Mucosa of gallbladder (tissue), 1 donor: ENCODE measurements around the gene STKLD1. TPM values are rescaled to one million over a fixed set of nuclear protein-coding genes. Genes with fewer than 3 reads are reported as not detected.
"Not testable (repeated sequence)": the region's sequence is repeated elsewhere in the genome, so short reads cannot be mapped to it uniquely, and the experiment has no call there.

Experiments
- DNase-seq: peaks from one replicate; pipeline ENCODE4 v3.0.0-alpha.2; 2020; ENCODE audit warnings: low spot score
- total RNA-seq: library from RNA; stranded (reverse); gene quantifications from one replicate; pipeline ENCODE4 v1.2.1, GENCODE V29; 2021
- donor health status: DM: no; HTN: no; CAD: no.

The STKLD1 gene
- total RNA-seq, 1 donor from 2014 or later = 1.1 TPM

DNA sequence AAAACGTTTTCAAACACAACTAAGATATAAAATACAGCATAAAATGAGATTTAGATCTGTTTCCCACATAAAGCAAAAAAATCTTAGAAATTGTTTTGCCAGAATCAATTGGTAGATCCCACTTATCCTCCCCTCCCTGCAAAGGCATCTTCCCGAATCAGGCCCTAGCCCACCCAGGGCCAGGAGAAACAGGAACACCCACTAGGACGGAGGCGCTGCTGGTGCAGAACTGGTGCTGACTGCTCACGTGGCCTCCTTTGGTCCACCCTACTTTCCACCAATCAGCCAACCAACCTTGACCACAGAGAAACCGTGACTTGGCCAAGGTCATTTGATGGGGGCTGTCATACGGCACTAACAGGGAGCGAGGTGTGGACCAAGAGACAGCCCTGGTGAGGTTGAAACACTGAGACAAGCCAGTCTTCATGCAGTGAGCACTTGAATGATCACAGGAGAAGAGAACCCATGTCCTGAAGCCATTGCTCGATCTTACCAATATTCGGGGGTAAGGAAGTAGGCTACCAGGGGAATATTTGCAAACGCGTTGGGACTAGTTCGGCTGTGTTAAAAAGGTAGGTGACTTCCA lies 14.6 kb upstream of the STKLD1 start:
- no peak for DNase-seq

DNA sequence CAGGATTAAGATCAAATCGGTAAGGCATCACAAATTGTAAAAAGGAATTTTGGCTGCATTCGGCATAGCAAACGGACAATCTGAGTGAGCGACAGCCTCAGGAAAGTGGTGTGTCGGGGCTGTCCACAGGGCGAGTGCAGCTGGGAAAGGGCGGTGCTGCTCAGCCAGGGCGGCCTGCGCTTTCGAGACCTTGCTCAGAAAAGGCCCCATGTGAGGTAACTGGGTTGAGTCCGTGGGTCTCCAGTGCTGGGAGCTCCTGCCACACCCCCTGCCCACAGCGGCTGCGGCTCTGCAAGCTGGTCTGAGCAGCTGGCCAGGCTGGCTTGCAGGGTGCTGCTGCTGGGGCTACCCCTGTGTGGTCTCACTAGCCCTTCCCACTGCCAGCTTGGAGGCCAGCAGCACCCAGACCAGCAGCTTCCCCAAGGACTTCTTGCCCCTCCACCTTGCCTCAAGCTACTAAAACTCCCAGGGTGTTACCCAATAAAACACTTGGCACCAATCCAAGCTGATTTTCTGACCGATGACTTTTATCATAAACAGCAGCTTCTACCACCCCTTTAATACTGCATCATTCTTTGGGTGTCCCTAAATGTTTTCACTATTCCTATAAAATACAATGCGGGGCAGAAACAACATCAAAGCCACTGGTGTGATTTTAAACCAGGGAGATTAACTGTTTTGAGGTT lies 13.7 kb upstream of the STKLD1 start:
- no peak for DNase-seq

DNA sequence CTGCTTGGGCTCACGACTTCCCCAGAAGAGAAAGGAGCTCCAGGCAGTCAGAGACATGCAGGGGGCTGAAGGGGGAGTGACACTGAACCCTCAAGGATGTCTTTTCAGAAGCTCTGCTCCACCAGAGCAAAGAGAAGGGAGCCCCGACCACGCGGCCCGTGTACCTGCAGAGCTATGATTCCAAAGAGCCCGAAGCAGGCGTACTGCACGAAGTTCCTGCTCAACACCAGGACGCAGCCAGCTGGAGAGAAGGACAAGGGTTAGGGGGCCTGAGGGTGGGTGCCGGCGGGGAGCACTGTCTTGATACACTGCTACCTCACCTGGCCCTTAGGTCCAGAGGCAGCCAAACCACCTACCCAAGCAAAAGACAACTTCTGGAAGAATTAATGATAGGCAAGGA lies 9.7 kb upstream of the STKLD1 start:
- no peak for DNase-seq

DNA sequence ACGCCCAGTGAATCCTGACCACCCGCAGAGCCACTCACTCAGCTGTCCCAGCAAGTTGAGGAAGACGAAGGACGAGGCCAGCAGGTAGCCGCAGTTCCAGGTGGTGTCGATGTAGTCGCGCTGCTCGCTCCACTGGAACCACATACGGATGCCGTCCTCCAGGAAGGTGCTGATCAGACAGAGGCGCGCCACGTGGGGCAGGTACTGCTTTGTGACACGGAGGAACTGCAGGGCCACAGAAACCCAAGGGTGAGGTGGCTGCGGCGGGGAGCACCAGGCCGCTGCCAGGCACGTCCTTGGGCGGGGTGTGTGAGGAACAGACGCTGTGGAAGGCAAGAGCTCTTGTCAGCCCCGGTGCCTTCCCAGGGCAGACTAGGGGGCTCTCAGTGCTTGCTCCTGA lies 8.9 kb upstream of the STKLD1 start:
- DNase-seq = no peak

DNA sequence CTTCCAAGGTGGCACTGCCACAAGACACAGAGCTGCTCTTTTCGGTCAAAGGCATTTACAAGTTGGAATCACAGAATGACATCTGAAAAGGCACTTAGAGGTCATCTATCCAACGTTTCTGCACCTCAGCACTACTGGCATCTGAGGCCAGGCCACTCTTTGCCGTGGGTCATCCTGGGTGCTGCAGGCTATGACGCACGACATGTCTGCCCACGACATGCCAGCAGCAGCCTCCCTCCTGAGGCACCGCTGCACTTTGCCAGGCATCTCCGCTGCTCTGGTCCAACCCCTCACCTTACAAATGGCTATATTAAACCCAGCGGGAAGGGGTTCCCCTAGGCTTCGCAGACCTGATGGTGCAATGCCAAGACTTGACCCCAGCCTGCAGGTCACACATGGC lies 8.4 kb upstream of the STKLD1 start:
- no peak for DNase-seq

DNA sequence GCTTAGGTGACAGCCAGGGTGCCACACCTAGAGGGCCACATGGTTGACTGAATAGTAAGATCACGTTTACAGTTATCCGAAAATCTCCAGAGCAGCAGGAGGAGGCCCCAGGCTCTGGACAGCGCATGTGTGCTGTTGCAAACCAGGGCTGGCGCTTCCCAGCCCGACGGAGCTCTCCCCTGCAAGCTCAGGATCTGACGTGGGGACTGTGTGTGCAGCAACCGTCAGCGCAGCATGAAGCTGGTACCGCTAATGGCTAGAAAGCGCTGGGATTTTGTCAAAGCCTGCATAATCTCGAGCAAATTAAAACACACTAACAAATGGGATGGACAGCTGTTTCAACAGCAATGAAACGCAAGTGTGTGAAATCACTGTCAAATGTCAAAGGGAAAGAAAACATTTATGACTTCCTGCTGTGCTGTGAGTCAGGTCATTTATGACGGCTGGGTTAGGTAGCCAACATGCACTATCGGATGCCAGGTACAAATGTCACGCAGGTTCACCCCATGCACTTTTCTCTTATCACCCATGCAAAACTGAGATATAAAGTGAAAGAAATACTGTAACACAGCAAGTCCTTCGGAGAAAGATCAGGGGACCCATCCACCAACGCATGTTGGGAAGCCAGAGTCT lies 7.8 kb upstream of the STKLD1 start:
- DNase-seq = no peak

DNA sequence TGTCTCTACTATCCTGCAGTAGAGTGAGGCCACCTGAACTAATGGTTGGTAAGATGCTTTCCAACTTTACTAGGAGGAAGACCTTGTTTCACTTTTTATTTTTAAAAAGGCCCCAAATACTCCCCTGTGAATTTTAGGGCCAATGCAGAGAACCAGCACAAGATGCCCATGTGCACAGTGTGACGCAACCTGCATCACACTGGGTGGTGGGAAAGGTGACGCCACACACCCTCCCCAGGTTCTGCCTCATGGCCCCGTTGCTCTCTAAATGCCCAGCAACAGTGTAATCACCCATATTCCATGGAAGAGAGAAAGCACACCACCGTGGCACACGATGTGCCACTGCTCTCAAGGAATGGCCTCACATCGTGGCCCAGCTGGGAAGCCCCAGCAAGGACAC lies 6.7 kb upstream of the STKLD1 start:
- DNase-seq = no peak

DNA sequence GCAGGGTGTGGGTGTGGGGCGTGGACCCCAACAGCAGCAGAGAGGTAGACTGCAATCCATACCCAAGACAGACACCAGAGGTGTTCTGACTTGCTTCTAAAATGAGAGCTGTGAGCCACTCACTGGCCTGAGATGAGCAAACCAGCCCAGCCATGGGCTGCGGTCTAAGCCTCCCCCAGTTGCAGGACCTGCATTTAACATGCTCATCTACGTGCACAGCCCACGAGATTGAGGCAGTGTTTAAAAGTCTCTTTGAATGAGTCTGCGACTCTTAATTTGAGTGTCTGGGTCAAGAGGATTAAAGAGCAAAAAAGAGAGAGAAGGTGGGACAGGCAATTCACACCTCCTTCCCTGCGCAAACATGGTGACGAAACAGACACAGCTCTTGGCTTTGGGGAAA lies 6.2 kb upstream of the STKLD1 start:
- DNase-seq = no peak

DNA sequence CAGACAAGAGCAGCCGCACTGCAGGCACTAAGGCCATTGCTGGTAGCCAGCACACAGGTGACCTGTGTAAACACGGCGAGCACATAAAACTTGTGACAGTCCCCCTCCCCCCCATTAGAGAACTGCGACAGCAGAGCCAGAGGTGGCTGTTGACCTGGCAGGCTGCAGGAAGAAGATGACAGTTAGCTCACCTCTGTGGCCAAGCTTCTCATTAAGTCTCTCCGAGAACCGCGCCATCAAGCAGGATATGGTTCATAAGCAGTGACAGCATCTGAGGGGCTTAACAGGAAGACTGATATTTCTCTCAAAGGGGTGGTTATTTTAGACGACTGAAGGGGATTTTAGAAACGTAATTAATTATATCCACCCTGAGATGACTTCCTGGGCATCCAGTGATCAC lies 5.5 kb upstream of the STKLD1 start:
- no peak for DNase-seq

DNA sequence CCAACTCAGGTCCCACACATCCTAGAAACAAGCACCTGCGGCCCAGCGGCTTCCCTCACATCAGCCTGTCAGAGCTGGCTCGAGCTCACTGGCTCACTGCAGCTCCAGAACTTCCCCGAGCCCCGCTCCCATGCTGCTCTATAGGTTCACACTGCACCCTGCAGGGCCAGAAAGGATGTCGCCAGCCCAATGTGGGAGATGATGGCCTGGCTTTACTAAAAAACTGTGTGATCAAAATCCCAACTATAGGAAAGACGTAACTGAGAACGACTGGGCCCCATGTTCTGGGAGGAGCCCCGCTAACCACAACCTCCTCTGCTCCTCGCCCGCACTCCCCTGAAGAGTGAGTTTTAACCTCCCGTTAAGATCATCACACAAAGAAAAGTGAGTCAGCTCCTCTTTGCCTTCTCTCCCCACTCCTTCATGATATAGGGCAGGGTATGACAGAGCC lies 4.9 kb upstream of the STKLD1 start:
- no peak for DNase-seq

DNA sequence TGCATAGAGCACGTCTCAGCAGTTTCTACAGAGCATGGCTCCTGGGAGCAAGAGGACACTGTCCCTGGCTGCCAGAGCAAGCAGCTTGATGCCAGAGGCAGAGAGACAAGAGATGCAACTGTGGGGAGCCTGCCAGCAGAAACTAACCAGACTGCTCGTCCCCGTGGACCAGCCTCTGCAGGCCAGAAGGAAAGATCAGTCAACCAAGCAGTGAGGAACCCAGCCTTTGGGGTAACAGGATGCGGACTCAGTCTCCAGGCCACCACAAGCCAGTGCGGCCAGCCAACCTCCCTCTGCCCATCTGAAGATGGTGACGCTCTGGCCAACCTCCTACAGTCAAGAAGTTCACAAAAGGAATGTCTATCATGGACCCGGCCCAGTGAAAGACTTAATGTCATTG lies 4.0 kb upstream of the STKLD1 start:
- DNase-seq = no peak

DNA sequence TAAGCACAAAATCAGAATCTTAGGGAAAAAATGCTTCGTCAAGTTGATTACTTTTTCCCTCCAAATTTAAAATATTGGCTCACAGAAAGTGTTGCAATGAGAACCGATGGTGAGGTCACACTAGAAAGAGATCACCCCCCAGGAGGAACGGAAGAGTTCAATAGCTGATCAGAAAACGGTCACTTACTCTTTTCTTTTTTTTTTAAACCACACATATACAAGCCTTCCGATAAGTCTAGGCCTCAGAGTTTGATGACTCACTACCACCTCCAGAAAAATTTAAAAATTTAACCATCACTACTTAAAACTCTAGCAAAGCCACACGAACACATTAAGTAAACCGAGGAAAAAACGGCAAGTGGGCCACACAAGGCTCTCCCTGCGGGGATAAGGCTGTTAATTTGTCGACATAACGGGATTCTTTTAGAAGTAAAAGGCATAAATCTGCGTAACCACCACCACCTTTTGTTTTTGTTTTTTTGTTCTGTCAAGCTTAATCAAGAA lies 1.5 kb upstream of the STKLD1 start:
- DNase-seq = no peak

DNA sequence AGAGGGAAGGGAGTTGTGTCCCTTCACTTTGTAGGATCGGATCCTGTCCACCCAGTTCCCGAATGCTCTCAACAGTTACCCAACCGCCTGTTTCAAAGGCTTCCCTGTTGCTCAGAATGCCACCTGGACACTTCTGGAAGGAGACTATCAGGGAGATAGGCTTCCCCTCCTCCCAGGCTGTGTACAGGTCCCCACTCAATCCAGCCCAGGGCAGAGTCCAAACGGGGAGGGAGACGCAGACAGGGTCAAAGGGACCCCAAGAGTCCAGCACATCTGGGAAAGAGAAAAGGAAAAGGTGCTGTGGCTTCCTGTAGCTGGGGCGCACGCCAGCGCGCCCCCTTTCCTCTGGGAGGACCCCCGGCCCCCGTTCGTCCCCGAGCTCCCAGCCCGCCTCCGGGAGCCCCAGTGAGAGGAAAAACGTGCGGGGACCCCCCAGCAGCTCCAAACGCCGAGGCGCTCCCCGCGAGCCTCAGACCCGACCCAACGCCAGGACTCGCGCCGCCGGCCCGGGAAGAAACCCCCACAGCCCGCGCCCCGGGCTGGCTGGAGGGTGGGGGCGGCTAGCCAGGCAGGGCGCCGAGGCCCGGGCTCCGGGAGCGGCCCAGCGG lies 946 bp upstream of the STKLD1 start:
- peak; percentile 27 for DNase-seq

DNA sequence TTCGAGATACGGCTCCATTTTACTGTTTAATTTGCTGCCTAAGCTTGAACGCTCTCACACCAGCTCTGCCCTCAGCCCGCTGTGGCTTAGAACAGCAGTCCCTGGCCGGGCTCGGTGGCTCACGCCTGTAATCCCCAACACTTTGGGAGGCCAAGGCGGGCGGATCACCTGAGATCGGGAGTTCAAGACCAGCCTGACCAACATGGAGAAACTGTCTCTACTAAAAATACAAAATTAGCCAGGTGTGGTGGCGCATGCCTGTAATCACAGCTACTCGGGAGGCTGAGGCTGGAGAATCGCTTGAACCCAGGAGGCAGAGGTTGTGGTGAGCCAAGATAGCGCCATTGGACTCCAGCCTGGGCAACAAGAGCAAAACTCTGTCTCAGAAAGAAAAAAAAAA lies 1.1 kb downstream of the STKLD1 start:
- not testable (repeated sequence) for DNase-seq

DNA sequence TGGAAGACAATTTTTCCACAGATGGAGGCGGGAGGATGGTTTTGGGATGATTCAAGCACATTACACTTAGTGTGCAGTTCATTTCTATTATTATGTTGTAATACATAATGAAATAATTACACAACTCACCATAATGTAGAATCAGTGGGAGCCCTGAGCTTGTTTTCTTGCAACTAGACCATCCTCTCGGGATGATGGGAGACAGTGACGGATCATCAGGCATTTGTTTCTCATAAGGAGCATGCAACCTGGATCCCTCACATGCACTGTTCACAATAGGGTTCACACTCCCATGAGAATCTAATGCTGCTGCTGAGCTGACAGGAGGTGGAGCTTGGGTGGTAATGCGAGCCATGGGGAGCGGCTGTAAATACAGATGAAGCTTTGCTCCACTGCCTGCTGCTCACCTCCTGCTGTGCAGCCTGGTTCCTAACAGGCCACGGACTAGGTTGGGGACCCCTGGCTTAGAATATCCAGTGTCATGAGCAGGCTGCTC lies 1.6 kb downstream of the STKLD1 start:
- no peak for DNase-seq

DNA sequence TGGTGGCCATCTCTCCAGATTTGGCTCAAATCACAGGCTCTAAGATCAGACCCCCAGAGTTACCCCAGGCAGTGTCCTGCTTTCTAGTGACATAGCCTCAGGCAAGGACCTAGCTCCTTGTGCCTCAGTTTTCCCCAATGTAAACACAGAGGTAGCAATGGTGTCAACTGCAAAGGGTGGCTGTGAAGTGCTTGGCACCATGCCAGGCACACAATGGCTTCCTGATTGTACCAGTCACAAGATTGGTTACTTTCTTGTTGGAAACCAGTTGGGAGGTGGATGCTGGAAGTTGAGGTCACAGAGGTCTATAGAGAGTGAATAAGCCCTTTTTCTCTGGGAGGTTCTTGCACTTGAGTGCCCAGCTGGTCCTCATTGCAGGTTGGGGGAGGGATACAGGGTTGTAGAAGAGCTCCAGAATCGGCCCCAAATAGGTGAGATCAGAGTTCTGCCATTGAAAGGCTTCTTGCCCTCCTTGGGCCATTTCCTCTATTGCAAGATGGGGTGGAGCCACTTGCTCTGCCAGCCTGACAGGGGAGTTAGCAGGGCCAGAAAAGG lies 2.3 kb downstream of the STKLD1 start:
- DNase-seq = no peak

DNA sequence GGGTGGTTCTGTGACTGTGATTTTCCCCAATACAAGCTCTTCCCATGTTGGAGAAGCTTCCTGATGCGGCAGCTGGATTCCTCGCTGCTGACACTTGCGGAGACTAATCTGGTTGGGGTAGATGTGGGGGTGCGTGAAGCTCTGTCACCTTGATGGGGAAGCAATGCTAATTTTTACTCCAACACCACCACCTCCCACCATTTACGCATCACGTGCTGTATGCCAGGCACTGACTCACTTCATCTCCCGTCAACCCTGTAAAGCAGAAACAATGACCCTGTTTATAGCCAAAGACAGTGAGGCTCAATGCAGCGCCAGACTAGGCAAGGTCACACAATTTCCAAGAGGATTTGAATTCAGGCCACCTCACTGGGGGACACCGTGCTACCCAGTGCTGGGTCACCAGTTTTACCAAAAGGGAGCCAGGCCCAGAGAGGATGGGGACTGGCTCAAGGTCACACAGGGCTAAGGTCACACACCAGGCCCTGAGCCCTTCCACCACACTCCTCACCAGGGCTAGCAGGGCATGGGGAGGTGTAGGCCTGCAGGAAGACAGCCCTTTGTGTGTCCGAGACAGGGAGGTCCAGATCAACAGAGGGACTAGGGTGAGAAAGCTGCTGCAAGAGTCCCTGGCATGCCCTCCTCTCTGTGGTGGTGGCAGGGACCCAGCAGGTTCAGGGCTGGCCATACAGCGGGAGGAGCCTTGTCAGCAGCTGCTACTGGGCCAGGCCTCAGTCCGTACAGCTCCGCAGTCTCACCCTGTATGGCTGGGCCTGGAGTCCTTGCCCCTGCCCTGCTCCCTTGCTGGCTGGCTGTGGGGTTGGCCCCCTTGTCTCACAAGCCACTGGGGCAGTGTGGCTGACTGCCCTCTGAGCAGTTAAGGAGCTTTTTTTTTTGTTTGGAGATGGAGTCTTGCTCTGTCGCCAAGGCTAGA lies 3.3 kb downstream of the STKLD1 start:
- no peak for DNase-seq

DNA sequence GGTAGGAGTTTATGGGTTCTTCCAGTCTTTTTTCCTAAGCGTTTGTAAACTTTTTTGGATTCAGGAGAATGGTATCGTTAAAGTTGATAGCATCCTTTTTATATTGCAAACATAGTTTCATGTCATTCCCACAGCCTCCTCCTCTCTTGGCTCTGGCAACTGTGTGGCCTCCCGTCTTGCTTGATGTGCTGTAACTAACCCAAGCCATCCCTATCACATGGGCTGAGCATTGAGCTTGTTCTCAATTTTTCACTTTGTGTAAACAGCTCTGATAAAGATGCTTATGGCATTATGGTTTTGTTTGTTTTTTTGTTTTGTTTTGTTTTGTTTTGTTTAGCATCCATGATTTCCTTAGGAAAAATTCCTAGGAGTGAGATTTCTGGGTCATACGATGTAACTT lies 4.6 kb downstream of the STKLD1 start:
- no peak for DNase-seq

DNA sequence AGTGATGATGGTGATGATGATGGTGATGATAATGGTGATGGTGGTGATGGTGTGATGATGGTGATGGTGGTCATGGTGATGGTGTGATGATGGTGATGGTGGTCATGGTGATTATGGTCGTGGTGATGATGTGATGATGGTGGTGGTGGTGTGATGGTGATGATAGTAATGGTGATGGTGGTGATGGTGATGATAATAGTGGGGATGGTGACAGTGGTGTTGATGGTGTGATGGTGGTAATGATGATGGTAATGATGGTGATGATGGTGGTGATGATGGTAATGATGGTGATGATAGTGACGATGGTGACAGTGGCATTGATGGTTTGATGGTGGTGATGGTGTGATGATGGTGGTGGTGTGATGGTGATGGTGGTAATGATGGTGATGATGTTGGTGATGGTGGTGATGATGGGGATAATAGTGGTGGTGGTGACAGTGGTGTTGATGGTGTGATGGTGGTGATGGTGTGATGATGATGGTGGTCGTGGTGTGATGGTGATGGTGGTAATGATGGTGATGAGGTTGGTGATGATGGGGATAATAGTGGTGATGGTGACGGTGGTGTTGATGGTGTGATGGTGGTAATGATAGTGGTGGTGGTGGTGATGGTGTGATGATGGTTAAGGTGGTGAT lies 6.5 kb downstream of the STKLD1 start:
- DNase-seq = no peak

DNA sequence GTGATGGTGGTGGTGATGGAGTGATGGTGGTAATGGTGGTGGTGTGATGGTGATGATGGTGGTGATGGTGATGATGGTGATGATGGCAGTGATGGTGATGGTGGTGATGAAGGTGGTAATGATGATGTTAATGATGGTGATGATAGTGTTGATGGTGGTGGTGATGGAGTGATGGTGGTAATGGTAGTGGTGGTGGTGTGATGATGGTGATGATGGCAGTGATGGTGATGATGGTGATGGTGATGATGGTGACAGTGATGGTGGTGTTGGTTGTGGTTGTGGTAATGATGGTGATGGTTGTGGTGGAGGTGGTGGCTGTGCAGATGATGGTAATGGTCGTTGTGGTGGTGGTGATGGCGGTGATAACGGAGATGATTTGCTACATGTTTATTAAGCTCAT lies 7.3 kb downstream of the STKLD1 start:
- DNase-seq = no peak
